ENCODE measurements around the gene ABHD16B. TPM values are rescaled to one million over a fixed set of nuclear protein-coding genes. Genes with fewer than 3 reads are reported as not detected.
A peak's percentile ranks its signal among the peaks of the same experiment; 100 is the strongest.

ABHD16B gene
- total RNA-seq, 1 experiment from 2014 or later = not detected

DNA sequence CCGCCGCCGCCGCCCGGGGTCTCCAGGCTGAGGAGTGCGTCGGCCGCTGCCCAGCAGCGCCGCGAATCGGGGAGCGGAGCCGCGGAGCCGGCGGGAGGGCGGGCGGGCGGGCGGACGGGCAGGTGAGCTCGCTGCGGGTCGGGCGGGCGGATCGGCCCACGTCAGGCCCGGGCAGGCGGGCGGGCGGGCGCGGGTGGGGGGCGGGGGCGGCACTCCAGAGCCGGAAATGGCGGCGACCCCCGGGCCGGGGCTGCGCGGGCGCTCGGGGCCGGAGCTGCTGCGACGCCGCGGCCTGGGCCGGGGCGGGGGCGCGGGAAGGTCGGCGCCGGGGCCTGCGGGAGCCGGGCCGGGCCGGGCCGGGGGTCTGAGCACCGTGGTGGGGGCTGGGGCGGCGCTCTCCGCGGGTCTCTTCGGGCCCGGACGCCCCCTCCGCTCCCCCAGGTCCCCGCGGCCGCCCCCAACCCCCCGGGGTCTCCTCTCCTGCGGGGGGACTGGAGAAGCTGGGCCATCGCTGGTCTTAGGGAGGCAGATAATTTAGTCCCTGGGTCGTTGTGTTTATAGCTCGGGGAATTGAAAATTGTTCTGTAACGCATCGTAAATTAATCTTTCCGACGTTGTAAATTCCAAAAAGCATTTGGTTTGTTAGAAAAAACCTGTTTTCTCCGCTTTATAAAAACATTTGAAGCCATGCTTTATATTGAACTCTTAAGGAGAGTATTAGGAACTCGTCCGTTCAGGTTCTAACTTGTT, 34.1 kb downstream of the ABHD16B start:
- DNase-seq (ENCODE audit: low read depth) = no peak

- DNase-seq (ENCODE audit: low read depth) = no peak
These were observed 34.6 kb downstream of the ABHD16B start for GRCh38 chr20:63895952-63896263.

- peak; percentile 30 for DNase-seq (ENCODE audit: low read depth)
These were observed 35.2 kb downstream of the ABHD16B start for GRCh38 chr20:63896264-63897105.

DNA sequence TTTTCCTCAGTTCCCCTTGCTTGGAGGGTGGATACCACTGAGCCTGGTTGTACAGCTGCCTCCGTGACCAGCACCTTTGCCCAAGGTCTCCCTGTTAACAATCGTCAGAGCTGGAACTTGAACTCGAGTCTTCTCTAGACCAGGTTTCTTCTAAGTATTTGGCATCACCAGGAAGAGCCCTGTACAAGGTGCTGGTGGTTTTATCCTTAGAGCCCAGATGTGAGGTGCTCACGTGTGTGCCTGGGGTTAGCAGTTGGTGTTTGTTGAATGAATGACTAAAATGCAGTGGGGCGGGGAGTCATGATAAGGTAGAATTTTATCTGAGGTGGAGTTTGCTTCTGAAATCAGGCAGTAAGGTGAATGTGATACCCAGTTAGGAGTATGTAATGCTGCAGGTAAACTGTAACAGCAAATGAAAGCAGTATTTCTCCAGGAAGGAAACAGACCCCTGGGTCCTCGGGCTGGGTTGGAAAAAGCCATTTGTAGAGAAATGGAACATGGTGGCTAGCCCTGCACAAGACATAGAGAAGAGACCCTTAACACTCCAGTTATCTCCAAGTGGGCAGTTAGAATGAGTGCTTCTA, 36.8 kb downstream of the ABHD16B start:
- DNase-seq (ENCODE audit: low read depth) = no peak

DNA sequence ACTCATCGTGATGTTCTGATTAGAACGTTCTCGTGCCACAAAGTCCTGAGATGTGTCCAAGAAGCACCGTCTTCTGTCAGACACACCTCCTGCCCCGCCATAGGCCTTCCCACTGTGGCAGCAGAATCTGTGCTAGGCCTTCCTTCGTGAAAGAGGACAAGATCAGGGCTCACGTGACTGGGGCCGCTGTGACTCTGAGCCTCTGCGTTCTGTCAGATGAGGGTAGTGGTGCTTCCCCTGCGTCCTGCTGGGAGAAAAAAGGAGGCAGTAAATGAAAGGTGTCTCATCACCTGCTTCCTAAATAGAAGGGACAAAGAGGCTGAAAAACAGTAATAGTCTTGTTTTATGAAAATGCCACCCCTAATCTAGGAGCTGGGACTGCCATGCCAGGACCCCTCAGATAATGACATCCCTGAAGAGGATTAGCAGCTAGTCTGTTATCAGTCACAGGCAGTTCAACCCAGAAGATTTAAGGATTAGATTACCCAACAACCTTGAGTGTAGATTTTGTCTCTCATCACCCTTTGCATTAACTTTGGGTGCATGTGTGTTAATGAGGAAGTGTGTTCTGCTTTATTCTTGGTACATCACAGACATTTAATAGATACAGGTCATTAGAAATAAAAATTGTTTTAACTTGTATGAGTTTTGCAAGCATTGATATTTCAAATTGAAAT, 37.7 kb downstream of the ABHD16B start:
- no peak for DNase-seq (ENCODE audit: low read depth)

GRCh38 chr20:63900413-63900812, 39.1 kb downstream of the ABHD16B start:
- DNase-seq (ENCODE audit: low read depth) = no peak

DNA sequence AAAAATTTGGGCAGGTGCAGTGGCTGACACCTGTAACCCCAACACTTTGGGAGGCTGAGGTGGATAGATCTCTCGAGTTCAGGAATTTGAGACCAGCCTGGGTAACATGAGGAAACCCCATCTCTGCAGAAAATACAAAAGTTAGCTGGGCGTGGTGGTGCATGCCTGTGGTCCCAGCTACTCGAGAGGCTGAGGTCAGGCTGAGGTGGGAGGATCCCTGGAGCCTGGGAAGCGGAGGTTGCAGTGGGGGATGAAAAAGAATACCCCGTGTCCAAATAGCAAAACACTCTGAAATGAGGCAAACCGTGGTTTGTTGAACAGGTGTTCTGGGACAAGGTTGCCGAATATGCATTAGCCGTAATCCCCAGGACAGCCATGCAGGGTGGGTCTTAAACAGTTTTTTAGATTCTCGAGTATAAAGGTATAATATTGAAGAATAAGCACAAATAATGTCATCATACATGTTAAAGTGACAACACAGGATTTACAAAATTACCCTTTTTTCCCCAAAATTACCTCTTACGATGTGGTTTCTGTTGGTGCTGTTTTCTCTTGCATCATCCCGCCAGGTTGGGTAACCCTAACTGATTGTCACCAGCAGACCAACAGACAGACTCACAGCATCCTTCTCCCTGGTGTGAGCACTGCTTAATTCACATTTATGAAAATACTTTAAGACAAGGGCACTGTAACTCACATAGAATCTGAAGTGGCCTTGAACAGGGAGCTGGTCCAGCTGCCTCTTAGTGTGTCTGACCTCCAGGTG, 42.7 kb downstream of the ABHD16B start:
- no peak for DNase-seq (ENCODE audit: low read depth)

DNA sequence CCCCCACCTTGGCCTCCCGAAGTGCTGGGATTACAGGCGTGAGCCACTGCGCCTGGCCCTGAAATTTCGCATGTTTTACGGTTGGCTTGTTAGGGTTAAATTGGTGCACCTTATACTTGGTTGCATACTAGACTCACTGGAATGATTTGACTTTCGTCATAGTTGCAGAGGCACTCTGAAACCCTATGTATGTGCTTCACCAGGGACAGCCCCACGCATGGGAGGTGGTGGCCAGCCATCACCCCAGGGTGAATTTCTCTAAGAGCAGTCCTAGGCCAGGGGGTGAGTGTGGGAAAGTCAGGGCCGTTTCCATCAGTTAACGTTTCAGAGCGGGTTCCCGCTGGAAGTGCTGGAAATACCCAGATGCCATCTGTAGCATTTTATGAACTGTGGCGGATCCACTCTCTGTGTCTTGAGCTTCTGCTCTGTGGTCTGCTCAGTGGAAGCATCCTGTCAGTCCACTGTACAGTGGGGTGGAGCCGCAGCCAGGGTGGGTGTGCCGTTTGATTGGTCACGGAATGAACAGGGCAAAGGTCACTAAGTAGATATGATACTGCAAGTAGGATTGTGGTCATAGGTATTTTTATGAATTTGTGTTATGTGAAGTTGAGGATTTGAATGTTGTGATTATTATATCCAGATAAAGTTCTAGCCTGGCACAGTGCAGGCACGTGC, 46.8 kb downstream of the ABHD16B start:
- no peak for DNase-seq (ENCODE audit: low read depth)

GRCh38 chr20:63911176-63911575, 49.9 kb downstream of the ABHD16B start:
- DNase-seq (ENCODE audit: low read depth) = peak; percentile 30

Other genes starting within 250 kb of the ABHD16B start
- 6.2 and 7.6 TPM in 2 replicates for gene GMEB2, start 234.4 kb upstream of the ABHD16B start, total RNA-seq (2014; rRNA removed; shearing (Covaris generic))
- gene STMN3, start 208.1 kb upstream of the ABHD16B start, total RNA-seq (2014; rRNA removed; shearing (Covaris generic)) = 18.5 and 23.3 TPM in 2 replicates
- gene RTEL1, start 203.2 kb upstream of the ABHD16B start, total RNA-seq (2014; rRNA removed; shearing (Covaris generic)) = 11.4 and 26.0 TPM in 2 replicates
- 12.6 and 14.7 TPM in 2 replicates for gene TNFRSF6B, start 164.8 kb upstream of the ABHD16B start, total RNA-seq (2014; rRNA removed; shearing (Covaris generic))
- gene ARFRP1, start 153.5 kb upstream of the ABHD16B start, total RNA-seq (2014; rRNA removed; shearing (Covaris generic)) = 25.1 and 28.2 TPM in 2 replicates
- gene ZGPAT, start 153.5 kb upstream of the ABHD16B start, total RNA-seq (2014; rRNA removed; shearing (Covaris generic)) = 18.7 and 29.2 TPM in 2 replicates
- 2.4 and 3.6 TPM in 2 replicates for gene LIME1, start 124.8 kb upstream of the ABHD16B start, total RNA-seq (2014; rRNA removed; shearing (Covaris generic))
- gene SLC2A4RG, start 121.7 kb upstream of the ABHD16B start, total RNA-seq (2014; rRNA removed; shearing (Covaris generic)) = 6.6 and 14.6 TPM in 2 replicates
- gene ZBTB46, start 30.2 kb upstream of the ABHD16B start, total RNA-seq (2014; rRNA removed; shearing (Covaris generic)) = 3.4 and 3.5 TPM in 2 replicates
- 80.3 and 92.0 TPM in 2 replicates for gene TPD52L2, start 3.8 kb downstream of the ABHD16B start, total RNA-seq (2014; rRNA removed; shearing (Covaris generic))
- gene DNAJC5, start 33.6 kb downstream of the ABHD16B start, total RNA-seq (2014; rRNA removed; shearing (Covaris generic)) = 34.4 and 40.1 TPM in 2 replicates
- gene UCKL1, start 94.9 kb downstream of the ABHD16B start, total RNA-seq (2014; rRNA removed; shearing (Covaris generic)) = 3.1 and 6.3 TPM in 2 replicates
- gene ZNF512B, start 108.4 kb downstream of the ABHD16B start, total RNA-seq (2014; rRNA removed; shearing (Covaris generic)) = 3.9 and 4.5 TPM in 2 replicates
- gene SAMD10, start 118.1 kb downstream of the ABHD16B start, total RNA-seq (2014; rRNA removed; shearing (Covaris generic)) = 0.86 and 1.2 TPM in 2 replicates
- gene PRPF6, start 119.6 kb downstream of the ABHD16B start, total RNA-seq (2014; rRNA removed; shearing (Covaris generic)) = 81.6 and 82.7 TPM in 2 replicates
- gene C20orf204, start 174.7 kb downstream of the ABHD16B start, total RNA-seq (2014; rRNA removed; shearing (Covaris generic)) = 1.1 and 1.8 TPM in 2 replicates
- not detected in 2 replicates for gene SOX18, start 188.1 kb downstream of the ABHD16B start, total RNA-seq (2014; rRNA removed; shearing (Covaris generic))
- gene TCEA2, start 201.7 kb downstream of the ABHD16B start, total RNA-seq (2014; rRNA removed; shearing (Covaris generic)) = 21.7 and 26.0 TPM in 2 replicates
- gene RGS19, start 218.0 kb downstream of the ABHD16B start, total RNA-seq (2014; rRNA removed; shearing (Covaris generic)) = 18.2 and 25.6 TPM in 2 replicates
- gene OPRL1, start 218.6 kb downstream of the ABHD16B start, total RNA-seq (2014; rRNA removed; shearing (Covaris generic)) = 0.33 and 0.51 TPM in 2 replicates
- 0.95 TPM in 1 of 2 replicates, not detected in the other for gene LKAAEAR1, start 222.9 kb downstream of the ABHD16B start, total RNA-seq (2014; rRNA removed; shearing (Covaris generic))
- gene NPBWR2, start 246.1 kb downstream of the ABHD16B start, total RNA-seq (2014; rRNA removed; shearing (Covaris generic)) = not detected in 2 replicates